Measurements from ENCODE around the gene HOXB3. TPM values are rescaled to one million over a fixed set of nuclear protein-coding genes. Genes with fewer than 3 reads are reported as not detected.

The HOXB3 gene
- total RNA-seq, 1 experiment from 2014 or later = not detected

DNA sequence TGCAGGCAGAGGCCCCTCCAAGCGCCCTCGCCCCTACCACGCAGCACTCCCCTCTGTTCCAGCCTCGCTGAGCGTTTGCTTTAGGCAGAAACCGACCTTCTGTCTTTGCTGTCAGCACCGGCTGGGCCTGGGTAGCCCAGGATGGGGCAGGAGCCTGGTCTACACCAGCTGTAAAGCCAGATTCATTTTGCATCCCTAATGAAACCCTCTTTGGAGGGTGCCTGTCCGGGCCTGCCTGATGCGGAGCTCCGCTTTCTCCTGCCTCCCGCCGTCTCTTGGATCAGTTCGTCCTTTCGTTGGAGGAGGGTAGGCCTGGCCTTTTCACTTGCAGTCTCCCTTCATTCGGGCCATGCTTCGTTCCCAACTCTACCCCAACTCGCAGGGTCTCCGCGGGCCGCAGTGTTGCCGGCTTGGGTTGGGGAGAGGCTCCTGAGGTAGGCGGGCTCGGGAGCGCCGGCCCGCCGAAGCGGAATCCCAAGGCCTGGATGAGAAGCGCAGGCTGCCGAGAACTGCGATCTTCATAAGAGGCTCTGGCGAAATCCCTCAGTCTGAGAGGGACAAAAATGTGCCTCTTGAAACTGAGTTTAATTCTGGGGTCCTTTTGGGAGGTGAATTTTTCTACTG lies 29.9 kb upstream of the HOXB3 start:
- Histone ChIP-seq H3K9ac (ENCODE audit: extremely low read depth, insufficient read length, low read length) (no peak overlapping the region), H2BK20ac (ENCODE audit: low read depth, low read length, poor library complexity, severe bottlenecking) (no peak overlapping the region), H2AFZ (ENCODE audit: low read length) (no peak overlapping the region), H4K8ac (replicated peaks; ENCODE audit: insufficient read length, low read depth, low read length) (no peak overlapping the region), H3T11ph (ENCODE audit: low read length) (no peak overlapping the region), H3K56ac (ENCODE audit: insufficient read length, low read depth, low read length) (no peak overlapping the region), H3K4me1 (ENCODE audit: insufficient read depth, low read length) (no peaks in the 10 kb centered on the region), H3K23ac (ENCODE audit: insufficient read length, low read depth, low read length) (no peak overlapping the region), H2BK15ac (ENCODE audit: low read depth, low read length) (no peak overlapping the region), H3K27me3 (ENCODE audit: insufficient read depth, low read length) (peaks cover 99% of the 10 kb centered on the region), H3K79me2 (ENCODE audit: insufficient read depth, low read length) (no peaks in the 10 kb centered on the region), H3K79me1 (ENCODE audit: insufficient read depth, low read depth, low read length, poor library complexity, severe bottlenecking) (no peaks in the 10 kb centered on the region), H3K23me2 (ENCODE audit: insufficient read length, low read depth, low read length, poor library complexity, severe bottlenecking) (peaks cover 2% of the 10 kb centered on the region), H2AK5ac (ENCODE audit: insufficient read length, low read length) (no peak overlapping the region), H2BK12ac (ENCODE audit: insufficient read length, low read depth, low read length) (no peak overlapping the region), H3K27ac (ENCODE audit: insufficient read length, low read depth, low read length) (no peak overlapping the region), H3K18ac (ENCODE audit: insufficient read length, low read depth, low read length) (no peak overlapping the region), H3K4ac (ENCODE audit: low read depth, low read length) (no peak overlapping the region), H4K5ac (ENCODE audit: insufficient read length, low read depth, low read length) (no peak overlapping the region), H3K4me2 (ENCODE audit: insufficient read depth, insufficient read length, low read length) (no peak overlapping the region), H3K9me3 (ENCODE audit: control insufficient read depth, low read depth, low read length) (no peaks in the 10 kb centered on the region), H4K20me1 (ENCODE audit: control insufficient read depth, insufficient read depth, insufficient read length) (no peaks in the 10 kb centered on the region), H2BK5ac (ENCODE audit: insufficient read length, low read length) (no peak overlapping the region), H3K14ac (ENCODE audit: insufficient read depth, low read length) (no peak overlapping the region; the same call in 1 of the 2 replicates), H4K91ac (ENCODE audit: insufficient read length, low read depth, low read length) (no peak overlapping the region), H2BK120ac (ENCODE audit: low read depth, low read length, poor library complexity, severe bottlenecking) (no peak overlapping the region)
- Mint-ChIP-seq H3K4me3 (no peak overlapping the region), H3K27ac (no peak overlapping the region), H3K9me3 (peaks cover 3 to 29% of the 10 kb centered on the region in 2 experiments; a peak in 3 of 5 replicates), H3K27me3 (ENCODE audit: low read depth) (peaks cover 100% of the 10 kb centered on the region), H3K4me1 (peaks cover 0 to 14% of the 10 kb centered on the region in 2 experiments; a peak in 2 of 4 replicates), H3K36me3 (ENCODE audit: insufficient read depth in 1 of 3, low read depth in 3 of 3) (peaks cover 0 to 2% (median 0%) of the 10 kb centered on the region in 3 experiments; a peak in 1 of 7 replicates)
- no CpG with 5 or more reads among the region's 32 CpGs for WGBS (ENCODE audit: extremely low coverage, insufficient read length, low lambda C conversion rate)
- peak; percentile 67 for DNase-seq
- TF ChIP-seq CTCF (conservative IDR thresholded peaks at IDR 0.05) = no peak
